ENCODE measurements around the gene MOCOS. TPM values are rescaled to one million over a fixed set of nuclear protein-coding genes. Genes with fewer than 3 reads are reported as not detected.

MOCOS gene
- total RNA-seq, 1 experiment from 2014 or later = 5.5 TPM

GRCh38 chr18:36283448-36283847, 96.2 kb downstream of the MOCOS start:
- BruUV-seq (replicated peaks) = no TSS peak
- Mint-ChIP-seq H3K4me1 (ENCODE audit: low read depth, unreplicated experiment) (no peaks in the 10 kb centered on the region), H3K27me3 (ENCODE audit: insufficient read depth, unreplicated experiment) (peaks cover 2% of the 10 kb centered on the region), H3K36me3 (ENCODE audit: insufficient read depth, unreplicated experiment) (no peaks in the 10 kb centered on the region), H3K27ac (ENCODE audit: unreplicated experiment) (no peak overlapping the region), H3K9me3 (ENCODE audit: unreplicated experiment) (peaks cover 3% of the 10 kb centered on the region), H3K4me3 (ENCODE audit: unreplicated experiment) (no peak overlapping the region)
- H3K27me3 ChIP-seq (replicated peaks; ENCODE audit: control insufficient read depth, insufficient read depth, low read length) = no peaks in the 10 kb centered on the region
- ChIA-PET POLR2A (no interaction called here), CTCF (interaction anchor here (0.6 to 1.1 kb wide), 2 partner anchors 266 to 525 kb away, joined by 3 read pairs; no protein-coding TSS in a partner anchor)
- no peak for TF ChIP-seq CTCF (IDR thresholded peaks at IDR 0.05; ENCODE audit: insufficient read depth in 1 of 2, low read depth in 1 of 2, low read length in 1 of 2, severe bottlenecking in 1 of 2, unreplicated experiment in 1 of 2)
- intact Hi-C loops (cut with micrococcal nuclease; ENCODE audit: unreplicated experiment) = loop anchor here (5.0 to 10.0 kb wide), 3 partner anchors 96 to 266 kb away; partner anchors contain the start of genes ELP2, MOCOS and SLC39A6
- no peaks in the 10 kb centered on the region for H3K36me3 ChIP-seq (ENCODE audit: control insufficient read depth, insufficient read depth, low read length)
- H3K9me3 ChIP-seq = no peaks in the 10 kb centered on the region
- no peak for DNase-seq
- H3K4me1 ChIP-seq = no peaks in the 10 kb centered on the region
- H3K4me3 ChIP-seq (ENCODE audit: low read depth, low read length) = no peak overlapping the region

GRCh38 chr18:36284268-36284667, 97.0 kb downstream of the MOCOS start:
- CTCF ChIA-PET = interaction anchor here (1.0 kb wide), 1 partner anchor 188 kb away, joined by 11 read pairs; no protein-coding TSS in a partner anchor
- POLR2A ChIA-PET = no interaction called here
- no TSS peak for BruUV-seq (replicated peaks)

GRCh38 chr18:36284671-36285295, 97.5 kb downstream of the MOCOS start:
- peak in 1 of 2 experiments; percentile 24 for DNase-seq
- ChIA-PET POLR2A (no interaction called here), CTCF (interaction anchor here (1.0 kb wide), 1 partner anchor 189 kb away, joined by 11 read pairs; no protein-coding TSS in a partner anchor)
- no peaks in the 10 kb centered on the region for H3K36me3 ChIP-seq (ENCODE audit: control insufficient read depth, insufficient read depth, low read length)
- Mint-ChIP-seq H3K4me1 (ENCODE audit: low read depth, unreplicated experiment) (no peaks in the 10 kb centered on the region), H3K4me3 (ENCODE audit: unreplicated experiment) (no peak overlapping the region), H3K36me3 (ENCODE audit: insufficient read depth, unreplicated experiment) (no peaks in the 10 kb centered on the region), H3K27me3 (ENCODE audit: insufficient read depth, unreplicated experiment) (peaks cover 2% of the 10 kb centered on the region), H3K27ac (ENCODE audit: unreplicated experiment) (no peak overlapping the region), H3K9me3 (ENCODE audit: unreplicated experiment) (peaks cover 7% of the 10 kb centered on the region)
- H3K4me1 ChIP-seq = no peaks in the 10 kb centered on the region
- BruUV-seq (replicated peaks) = no TSS peak
- intact Hi-C loops (cut with micrococcal nuclease; ENCODE audit: unreplicated experiment) = loop anchor here (1.0 to 10.0 kb wide), 4 partner anchors 97 to 267 kb away; partner anchors contain the start of genes ELP2, MOCOS and SLC39A6
- H3K4me3 ChIP-seq (ENCODE audit: low read depth, low read length) = no peak overlapping the region
- TF ChIP-seq CTCF (IDR thresholded peaks at IDR 0.05; ENCODE audit: insufficient read depth in 1 of 2, low read depth in 1 of 2, low read length in 1 of 2, severe bottlenecking in 1 of 2, unreplicated experiment in 1 of 2) = peak; percentile 45 to 57
- no peaks in the 10 kb centered on the region for H3K9me3 ChIP-seq
- H3K27me3 ChIP-seq (replicated peaks; ENCODE audit: control insufficient read depth, insufficient read depth, low read length) = no peaks in the 10 kb centered on the region

More at GRCh38 chr18:36284268-36284667, 97.0 kb downstream of the MOCOS start:
- Histone ChIP-seq H3K4me3 (ENCODE audit: low read depth, low read length) (no peak overlapping the region), H3K9me3 (no peaks in the 10 kb centered on the region), H3K27me3 (replicated peaks; ENCODE audit: control insufficient read depth, insufficient read depth, low read length) (no peaks in the 10 kb centered on the region), H3K36me3 (ENCODE audit: control insufficient read depth, insufficient read depth, low read length) (no peaks in the 10 kb centered on the region), H3K4me1 (no peaks in the 10 kb centered on the region)
- TF ChIP-seq CTCF (IDR thresholded peaks at IDR 0.05; ENCODE audit: insufficient read depth in 1 of 2, low read depth in 1 of 2, low read length in 1 of 2, severe bottlenecking in 1 of 2, unreplicated experiment in 1 of 2) = no peak
- no peak for DNase-seq
- peaks cover 2% of the 10 kb centered on the region for H3K27me3 Mint-ChIP-seq (ENCODE audit: insufficient read depth, unreplicated experiment)
- H3K4me1 Mint-ChIP-seq (ENCODE audit: low read depth, unreplicated experiment) = no peaks in the 10 kb centered on the region
- intact Hi-C loops (cut with micrococcal nuclease; ENCODE audit: unreplicated experiment) = loop anchor here (1.0 to 10.0 kb wide), 4 partner anchors 97 to 267 kb away; partner anchors contain the start of genes ELP2, MOCOS and SLC39A6
- no peak overlapping the region for H3K4me3 Mint-ChIP-seq (ENCODE audit: unreplicated experiment)
- H3K9me3 Mint-ChIP-seq (ENCODE audit: unreplicated experiment) = peaks cover 7% of the 10 kb centered on the region
- H3K27ac Mint-ChIP-seq (ENCODE audit: unreplicated experiment) = no peak overlapping the region
- H3K36me3 Mint-ChIP-seq (ENCODE audit: insufficient read depth, unreplicated experiment) = no peaks in the 10 kb centered on the region
